Ecto neural progenitor cell (in vitro differentiated cells): ENCODE measurements around the gene ADH1C.

Source experiments
- DNase-seq: peaks from one replicate; pipeline ENCODE4 v3.0.0-alpha.2; 2018; ENCODE audit warnings: low spot score

ADH1C gene

GRCh38 chr4:99301376-99302164 lies 51.0 kb downstream of the ADH1C start:
- DNase-seq, result no peak

GRCh38 chr4:99300934-99301333 lies 51.6 kb downstream of the ADH1C start:
- DNase-seq, result no peak

- no peak for DNase-seq
Observed at GRCh38 chr4:99293357-99293756, 59.2 kb downstream of the ADH1C start.

GRCh38 chr4:99290848-99291786 lies 61.4 kb downstream of the ADH1C start, which contains the start of gene ADH1A:
Gene ADH1A, minus strand, starts transcription at chr4:99290985. Its CDS starts 71 bp downstream, at chr4:99290914.
- no peak for DNase-seq
